ENCODE results near the gene FGFBP3.

The FGFBP3 gene

GRCh38 chr10:91856637-91857036 is 52.6 kb downstream of the FGFBP3 start:
- no peak for DNase-seq (ENCODE audit: low read depth in 3 of 3)

Measured in stimulated activated CD4-positive, alpha-beta T cell treated with anti-CD3 and anti-CD28 coated beads, TNF-alpha, amount 100 ng/mL, for 24 hours (primary cell).